ENCODE data around the gene NRF1.

Gene NRF1

GRCh38 chr7:129713544-129713943, 102.0 kb downstream of the NRF1 start:
- no peak for TF ChIP-seq FOXP2 (optimal IDR thresholded peaks at IDR 0.05; ENCODE audit: borderline replicate concordance, extremely low read depth, extremely low read length, insufficient read depth)
- TF ChIP-seq SIN3A (IDR thresholded peaks at IDR 0.05; ENCODE audit: borderline replicate concordance, insufficient read depth, low read length): no peak
- TF ChIP-seq POLR2AphosphoS5 (IDR thresholded peaks at IDR 0.05; ENCODE audit: low read depth, low read length): no peak
- no peak for TF ChIP-seq REST (IDR thresholded peaks at IDR 0.05; ENCODE audit: insufficient read depth in 1 of 2, low read depth in 2 of 2, low read length in 2 of 2)
- TF ChIP-seq TAF1 (IDR thresholded peaks at IDR 0.05; ENCODE audit: borderline replicate concordance, insufficient read depth, low read length): no peak

- TF ChIP-seq FOXP2 (optimal IDR thresholded peaks at IDR 0.05; ENCODE audit: borderline replicate concordance, extremely low read depth, extremely low read length, insufficient read depth): no peak
- TF ChIP-seq REST (IDR thresholded peaks at IDR 0.05; ENCODE audit: insufficient read depth in 1 of 2, low read depth in 2 of 2, low read length in 2 of 2): no peak
- TF ChIP-seq SIN3A (IDR thresholded peaks at IDR 0.05; ENCODE audit: borderline replicate concordance, insufficient read depth, low read length): no peak
- TF ChIP-seq POLR2AphosphoS5 (IDR thresholded peaks at IDR 0.05; ENCODE audit: low read depth, low read length): no peak
- TF ChIP-seq TAF1 (IDR thresholded peaks at IDR 0.05; ENCODE audit: borderline replicate concordance, insufficient read depth, low read length): no peak
Observed at GRCh38 chr7:129714514-129715063, 103.1 kb downstream of the NRF1 start.

- TF ChIP-seq SIN3A (IDR thresholded peaks at IDR 0.05; ENCODE audit: borderline replicate concordance, insufficient read depth, low read length) (no peak), TAF1 (IDR thresholded peaks at IDR 0.05; ENCODE audit: borderline replicate concordance, insufficient read depth, low read length) (no peak), FOXP2 (optimal IDR thresholded peaks at IDR 0.05; ENCODE audit: borderline replicate concordance, extremely low read depth, extremely low read length, insufficient read depth) (no peak), REST (IDR thresholded peaks at IDR 0.05; ENCODE audit: insufficient read depth in 1 of 2, low read depth in 2 of 2, low read length in 2 of 2) (no peak), POLR2AphosphoS5 (IDR thresholded peaks at IDR 0.05; ENCODE audit: low read depth, low read length) (no peak)
Observed at GRCh38 chr7:129719980-129720732, 108.6 kb downstream of the NRF1 start.

GRCh38 chr7:129721068-129721467, 109.5 kb downstream of the NRF1 start:
- TF ChIP-seq TAF1 (IDR thresholded peaks at IDR 0.05; ENCODE audit: borderline replicate concordance, insufficient read depth, low read length) (no peak), REST (IDR thresholded peaks at IDR 0.05; ENCODE audit: insufficient read depth in 1 of 2, low read depth in 2 of 2, low read length in 2 of 2) (no peak), POLR2AphosphoS5 (IDR thresholded peaks at IDR 0.05; ENCODE audit: low read depth, low read length) (no peak), FOXP2 (optimal IDR thresholded peaks at IDR 0.05; ENCODE audit: borderline replicate concordance, extremely low read depth, extremely low read length, insufficient read depth) (no peak), SIN3A (IDR thresholded peaks at IDR 0.05; ENCODE audit: borderline replicate concordance, insufficient read depth, low read length) (no peak)
